Nephron progenitor cell (in vitro differentiated cells): ENCODE results near the gene AVL9.

Experiments
- DNase-seq: peaks from one replicate; pipeline ENCODE4 v3.0.0; 2021
- H3K27ac Mint-ChIP-seq: 2 replicates; pipeline ENCODE4 v1.8.0; 2021; ENCODE audit warnings: mild to moderate bottlenecking, moderate library complexity, mixed read lengths
- H3K27me3 Mint-ChIP-seq: 2 replicates; pipeline ENCODE4 v1.8.0; 2021; ENCODE audit warnings: mild to moderate bottlenecking, low read depth, mixed read lengths; ENCODE audit not compliant: poor library complexity
- H3K36me3 Mint-ChIP-seq: 2 replicates; pipeline ENCODE4 v1.8.0; 2021; ENCODE audit warnings: low read depth, mixed read lengths
- H3K4me1 Mint-ChIP-seq: 2 replicates; pipeline ENCODE4 v1.8.0; 2021; ENCODE audit warnings: mixed read lengths
- H3K4me3 Mint-ChIP-seq: 2 replicates; pipeline ENCODE4 v1.8.0; 2021; ENCODE audit warnings: mild to moderate bottlenecking, moderate library complexity, mixed read lengths
- H3K9me3 Mint-ChIP-seq: 2 replicates; pipeline ENCODE4 v1.8.0; 2021; ENCODE audit warnings: mild to moderate bottlenecking, moderate library complexity, mixed read lengths
- TF ChIP-seq, protein P1 (sequence below): fragments of 200-600 bp; sonication (generic); IDR thresholded peaks from 2 replicates; pipeline ENCODE4 v1.5.0; 2021; ENCODE audit warnings: antibody characterized with exemption

The AVL9 gene

GRCh38 chr7:32515890-32516550, 20.7 kb downstream of the AVL9 start:
- TF ChIP-seq, protein P1, sequence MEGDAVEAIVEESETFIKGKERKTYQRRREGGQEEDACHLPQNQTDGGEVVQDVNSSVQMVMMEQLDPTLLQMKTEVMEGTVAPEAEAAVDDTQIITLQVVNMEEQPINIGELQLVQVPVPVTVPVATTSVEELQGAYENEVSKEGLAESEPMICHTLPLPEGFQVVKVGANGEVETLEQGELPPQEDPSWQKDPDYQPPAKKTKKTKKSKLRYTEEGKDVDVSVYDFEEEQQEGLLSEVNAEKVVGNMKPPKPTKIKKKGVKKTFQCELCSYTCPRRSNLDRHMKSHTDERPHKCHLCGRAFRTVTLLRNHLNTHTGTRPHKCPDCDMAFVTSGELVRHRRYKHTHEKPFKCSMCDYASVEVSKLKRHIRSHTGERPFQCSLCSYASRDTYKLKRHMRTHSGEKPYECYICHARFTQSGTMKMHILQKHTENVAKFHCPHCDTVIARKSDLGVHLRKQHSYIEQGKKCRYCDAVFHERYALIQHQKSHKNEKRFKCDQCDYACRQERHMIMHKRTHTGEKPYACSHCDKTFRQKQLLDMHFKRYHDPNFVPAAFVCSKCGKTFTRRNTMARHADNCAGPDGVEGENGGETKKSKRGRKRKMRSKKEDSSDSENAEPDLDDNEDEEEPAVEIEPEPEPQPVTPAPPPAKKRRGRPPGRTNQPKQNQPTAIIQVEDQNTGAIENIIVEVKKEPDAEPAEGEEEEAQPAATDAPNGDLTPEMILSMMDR = no peak
- Mint-ChIP-seq H3K27me3 (no peaks in the 10 kb centered on the region), H3K9me3 (peaks cover 99% of the 10 kb centered on the region), H3K4me1 (no peaks in the 10 kb centered on the region), H3K27ac (no peak overlapping the region), H3K4me3 (no peak overlapping the region), H3K36me3 (peaks cover 97% of the 10 kb centered on the region)
- DNase-seq = no peak

DNA sequence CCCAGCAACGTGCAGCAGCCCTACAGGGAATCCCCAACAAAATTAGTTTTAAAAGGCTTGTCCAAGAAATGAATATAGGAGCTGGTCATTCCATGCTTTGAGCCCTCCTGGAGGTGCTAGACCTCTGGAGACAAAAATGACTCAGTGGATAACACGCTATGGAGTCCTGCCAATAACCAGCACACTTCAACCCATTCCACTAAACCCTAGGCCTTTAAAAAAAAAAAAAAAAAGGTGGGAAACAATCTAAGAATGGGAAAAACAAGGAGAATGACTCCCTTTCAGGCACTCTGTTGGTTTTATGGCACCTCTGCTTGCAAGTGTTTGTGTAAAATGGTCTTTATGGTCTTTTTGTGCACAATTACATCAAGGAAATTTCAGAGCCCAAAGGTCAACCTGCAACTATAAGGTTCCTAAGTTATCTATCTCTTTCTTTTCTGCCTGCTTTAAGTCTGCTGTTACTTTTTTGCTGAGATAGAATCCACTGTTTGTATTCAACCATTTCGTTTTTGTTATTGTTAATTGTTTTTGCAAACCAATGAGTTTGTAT, 21.3 kb downstream of the AVL9 start:
- Mint-ChIP-seq H3K36me3 (peaks cover 97% of the 10 kb centered on the region), H3K4me1 (no peaks in the 10 kb centered on the region), H3K4me3 (no peak overlapping the region), H3K27ac (no peak overlapping the region), H3K27me3 (no peaks in the 10 kb centered on the region), H3K9me3 (peaks cover 99% of the 10 kb centered on the region)
- TF ChIP-seq, protein P1 = no peak
- DNase-seq = no peak

- Mint-ChIP-seq H3K9me3 (peaks cover 94% of the 10 kb centered on the region), H3K27me3 (no peaks in the 10 kb centered on the region), H3K4me3 (no peak overlapping the region), H3K4me1 (no peaks in the 10 kb centered on the region), H3K27ac (no peak overlapping the region), H3K36me3 (peaks cover 94% of the 10 kb centered on the region)
- no peak for DNase-seq
- TF ChIP-seq, protein P1 = no peak
These were observed 23.3 kb downstream of the AVL9 start for GRCh38 chr7:32518534-32519140.

GRCh38 chr7:32519763-32520162, 24.5 kb downstream of the AVL9 start:
- DNase-seq = no peak
- H3K27ac Mint-ChIP-seq = no peak overlapping the region
- H3K4me1 Mint-ChIP-seq = no peaks in the 10 kb centered on the region
- H3K4me3 Mint-ChIP-seq = no peak overlapping the region
- H3K36me3 Mint-ChIP-seq = peaks cover 90% of the 10 kb centered on the region
- TF ChIP-seq, protein P1 = no peak
- H3K9me3 Mint-ChIP-seq = peaks cover 91% of the 10 kb centered on the region
- no peaks in the 10 kb centered on the region for H3K27me3 Mint-ChIP-seq

DNA sequence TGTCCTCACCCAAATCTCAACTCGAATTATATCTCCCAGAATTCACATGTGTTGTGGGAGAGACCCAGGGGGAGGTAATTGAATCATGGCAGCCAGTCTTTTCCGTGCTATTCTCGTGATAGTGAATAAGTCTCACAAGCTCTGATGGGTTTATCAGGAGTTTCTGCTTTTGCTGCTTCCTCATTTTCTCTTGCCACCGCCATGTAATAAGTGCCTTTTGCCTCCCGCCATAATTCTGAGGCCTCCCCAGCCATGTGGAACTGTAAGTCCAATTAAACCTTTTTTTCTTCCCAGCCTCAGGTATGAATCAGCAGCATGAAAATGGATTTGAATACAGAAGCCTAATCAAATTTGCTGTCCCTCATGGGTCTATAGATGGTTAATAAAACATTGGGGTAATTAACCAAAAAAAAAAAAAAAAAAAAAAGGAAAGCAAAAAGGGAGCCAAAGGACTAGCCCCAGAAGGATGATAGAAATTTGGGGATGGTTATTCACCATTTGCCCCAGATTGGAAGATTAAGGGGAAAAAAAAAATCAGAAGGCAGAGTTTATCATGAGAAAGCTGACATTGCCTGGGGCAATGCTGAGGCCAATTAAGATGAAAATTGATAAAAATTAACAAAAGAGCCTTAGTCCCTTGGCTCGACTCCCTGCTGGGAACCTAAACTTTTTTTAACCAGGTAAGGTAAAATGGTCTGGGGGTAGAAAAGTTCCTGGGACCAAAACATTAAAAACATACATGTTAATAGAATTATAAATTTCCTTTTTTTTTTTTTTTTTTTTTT, 27.6 kb downstream of the AVL9 start:
- H3K4me3 Mint-ChIP-seq = no peak overlapping the region
- H3K4me1 Mint-ChIP-seq = peaks cover 7% of the 10 kb centered on the region
- TF ChIP-seq, protein P1 = no peak
- H3K27me3 Mint-ChIP-seq = no peaks in the 10 kb centered on the region
- no peak overlapping the region for H3K27ac Mint-ChIP-seq
- H3K9me3 Mint-ChIP-seq = peaks cover 61% of the 10 kb centered on the region
- no peak for DNase-seq
- peaks cover 89% of the 10 kb centered on the region for H3K36me3 Mint-ChIP-seq
